ENCODE results near the gene SLC22A12. TPM values are rescaled to one million over a fixed set of nuclear protein-coding genes. Genes with fewer than 3 reads are reported as not detected.
A peak's percentile ranks its signal among the peaks of the same experiment; 100 is the strongest.
"Not testable (repeated sequence)": the region's sequence is repeated elsewhere in the genome, so short reads cannot be mapped to it uniquely, and the experiment has no call there.

SLC22A12 gene
- total RNA-seq, 1 donor from 2014 or later = not detected

GRCh38 chr11:64581057-64581523 is 9.9 kb upstream of the SLC22A12 start:
- DNase-seq (no peak), ATAC-seq (no peak)
- intact Hi-C loops (cut with micrococcal nuclease) = no loop called here

GRCh38 chr11:64582885-64583284 is 8.1 kb upstream of the SLC22A12 start:
- intact Hi-C loops (cut with micrococcal nuclease) = no loop called here
- DNase-seq (peak; percentile 13), ATAC-seq (no peak)

GRCh38 chr11:64583296-64584262 is 7.4 kb upstream of the SLC22A12 start:
- intact Hi-C loops (cut with micrococcal nuclease) = no loop called here
- DNase-seq (peak; percentile 41), ATAC-seq (peak; percentile 61)

- intact Hi-C loops (cut with micrococcal nuclease) = no loop called here
- no peak for DNase-seq
These were observed 5.9 kb upstream of the SLC22A12 start for GRCh38 chr11:64585150-64585549.

GRCh38 chr11:64586366-64586765 is 4.7 kb upstream of the SLC22A12 start:
- ATAC-seq (no peak), DNase-seq (no peak)
- intact Hi-C loops (cut with micrococcal nuclease) = no loop called here

More at GRCh38 chr11:64585150-64585549, 5.9 kb upstream of the SLC22A12 start:
- ATAC-seq = no peak

GRCh38 chr11:64588701-64589100 is 2.3 kb upstream of the SLC22A12 start:
- no peak for ATAC-seq
- intact Hi-C loops (cut with micrococcal nuclease) = no loop called here
- no peak for DNase-seq

- intact Hi-C loops (cut with micrococcal nuclease) = no loop called here
- DNase-seq = peak; percentile 10
- ATAC-seq = no peak
These were observed 525 bp downstream of the SLC22A12 start for GRCh38 chr11:64591257-64592233.

GRCh38 chr11:64592234-64592615 is 1.2 kb downstream of the SLC22A12 start:
- DNase-seq = no peak
- intact Hi-C loops (cut with micrococcal nuclease) = no loop called here
- no peak for ATAC-seq

- ATAC-seq = no peak
- intact Hi-C loops (cut with micrococcal nuclease) = no loop called here
- DNase-seq = peak; percentile 8
These were observed 1.6 kb downstream of the SLC22A12 start for GRCh38 chr11:64592656-64593055.

GRCh38 chr11:64593156-64594105 is 2.4 kb downstream of the SLC22A12 start:
- ATAC-seq (no peak), DNase-seq (peak; percentile 12)
- intact Hi-C loops (cut with micrococcal nuclease) = no loop called here

GRCh38 chr11:64594159-64594939 is 3.3 kb downstream of the SLC22A12 start:
- DNase-seq (no peak), ATAC-seq (no peak)
- intact Hi-C loops (cut with micrococcal nuclease) = no loop called here

- not testable (repeated sequence) for ATAC-seq
These were observed 4.9 kb downstream of the SLC22A12 start for GRCh38 chr11:64595922-64596321.

GRCh38 chr11:64597671-64598101 is 6.7 kb downstream of the SLC22A12 start:
- no peak for DNase-seq
- intact Hi-C loops (cut with micrococcal nuclease) = no loop called here
- ATAC-seq = no peak

More at GRCh38 chr11:64595922-64596321, 4.9 kb downstream of the SLC22A12 start:
- DNase-seq; intact Hi-C loops (cut with micrococcal nuclease): not testable (repeated sequence)

GRCh38 chr11:64598106-64598796 is 7.2 kb downstream of the SLC22A12 start:
- no peak for DNase-seq
- ATAC-seq = no peak
- intact Hi-C loops (cut with micrococcal nuclease) = no loop called here

- DNase-seq (peak; percentile 19), ATAC-seq (no peak)
- intact Hi-C loops (cut with micrococcal nuclease) = no loop called here
These were observed 8.0 kb downstream of the SLC22A12 start for GRCh38 chr11:64598797-64599697.

GRCh38 chr11:64599698-64600211 is 8.7 kb downstream of the SLC22A12 start:
- ATAC-seq (no peak), DNase-seq (no peak)
- intact Hi-C loops (cut with micrococcal nuclease) = no loop called here

All from left ventricle myocardium superior (tissue), 1 donor.